ENCODE measurements around the gene CATSPERE.

The CATSPERE gene

DNA sequence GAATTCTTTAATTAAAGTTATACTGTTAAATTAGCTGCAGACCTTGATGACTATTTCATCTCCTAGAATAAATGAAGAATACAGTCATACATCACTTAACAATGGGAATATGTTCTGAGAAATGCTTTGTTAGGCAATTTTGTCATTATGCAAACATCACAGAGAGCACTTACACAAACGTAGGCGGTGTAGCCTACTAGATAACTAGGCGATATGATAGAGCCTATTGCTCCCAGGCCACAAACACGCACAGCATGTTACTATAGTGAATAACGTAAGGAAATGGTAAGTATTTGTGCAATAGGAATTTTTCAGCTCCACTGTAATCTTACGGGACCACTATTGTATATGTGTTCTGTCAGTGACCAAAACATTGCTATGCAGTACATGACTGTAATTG is 154.2 kb downstream of the CATSPERE start:
- H3K4me3 ChIP-seq (replicated peaks; ENCODE audit: low read depth, low read length), result no peak overlapping the region
- TF ChIP-seq, protein P1, sequence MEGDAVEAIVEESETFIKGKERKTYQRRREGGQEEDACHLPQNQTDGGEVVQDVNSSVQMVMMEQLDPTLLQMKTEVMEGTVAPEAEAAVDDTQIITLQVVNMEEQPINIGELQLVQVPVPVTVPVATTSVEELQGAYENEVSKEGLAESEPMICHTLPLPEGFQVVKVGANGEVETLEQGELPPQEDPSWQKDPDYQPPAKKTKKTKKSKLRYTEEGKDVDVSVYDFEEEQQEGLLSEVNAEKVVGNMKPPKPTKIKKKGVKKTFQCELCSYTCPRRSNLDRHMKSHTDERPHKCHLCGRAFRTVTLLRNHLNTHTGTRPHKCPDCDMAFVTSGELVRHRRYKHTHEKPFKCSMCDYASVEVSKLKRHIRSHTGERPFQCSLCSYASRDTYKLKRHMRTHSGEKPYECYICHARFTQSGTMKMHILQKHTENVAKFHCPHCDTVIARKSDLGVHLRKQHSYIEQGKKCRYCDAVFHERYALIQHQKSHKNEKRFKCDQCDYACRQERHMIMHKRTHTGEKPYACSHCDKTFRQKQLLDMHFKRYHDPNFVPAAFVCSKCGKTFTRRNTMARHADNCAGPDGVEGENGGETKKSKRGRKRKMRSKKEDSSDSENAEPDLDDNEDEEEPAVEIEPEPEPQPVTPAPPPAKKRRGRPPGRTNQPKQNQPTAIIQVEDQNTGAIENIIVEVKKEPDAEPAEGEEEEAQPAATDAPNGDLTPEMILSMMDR (IDR thresholded peaks at IDR 0.05; ENCODE audit: low read depth, low read length, missing control alignments), result no peak
- DNase-seq (ENCODE audit: extremely low read depth, low read depth), result no peak

DNA sequence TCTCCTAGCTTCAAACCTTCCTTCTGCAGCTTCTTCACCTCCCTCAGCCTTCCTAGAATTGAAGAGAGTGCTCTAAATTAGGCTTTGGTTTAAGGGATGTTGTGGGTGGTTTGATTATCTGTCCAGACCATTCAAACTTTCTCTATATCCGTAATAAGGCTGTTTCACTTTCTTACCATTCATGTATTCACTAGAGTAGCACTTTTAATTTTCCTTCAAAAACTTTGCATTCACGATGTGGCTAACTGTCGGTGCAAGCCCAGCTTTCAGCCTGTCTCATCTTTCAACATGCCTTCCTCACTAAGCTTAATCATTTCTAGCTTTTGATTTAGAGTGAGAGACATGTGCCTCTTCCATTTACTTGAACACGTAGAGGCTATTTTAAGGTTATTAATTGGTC is 165.6 kb downstream of the CATSPERE start:
- DNase-seq (ENCODE audit: extremely low read depth, low read depth), result no peak
- H3K4me3 ChIP-seq (replicated peaks; ENCODE audit: low read depth, low read length), result no peak overlapping the region
- TF ChIP-seq, protein P1 (IDR thresholded peaks at IDR 0.05; ENCODE audit: low read depth, low read length, missing control alignments), result no peak

DNA sequence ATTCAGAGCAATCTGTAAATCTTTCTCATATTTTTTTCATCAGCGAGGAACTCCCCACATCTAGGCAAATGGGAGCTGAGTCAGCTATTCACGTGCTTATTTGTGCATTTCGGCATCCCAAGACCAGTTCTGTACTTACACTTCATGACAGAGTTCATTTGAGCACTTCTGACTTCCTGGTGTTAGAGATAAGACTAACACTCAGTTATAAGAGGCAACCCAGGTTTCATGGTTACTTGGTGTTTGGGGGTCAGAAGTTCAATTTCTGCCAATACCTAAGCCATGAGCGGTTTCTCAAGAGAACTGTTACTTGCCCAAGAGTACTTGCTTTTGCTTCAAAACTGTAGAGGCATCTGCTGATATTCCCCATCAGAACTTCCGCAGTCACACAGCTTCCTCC is 167.7 kb downstream of the CATSPERE start:
- no peak overlapping the region for H3K4me3 ChIP-seq (replicated peaks; ENCODE audit: low read depth, low read length)
- no peak for DNase-seq (ENCODE audit: extremely low read depth, low read depth)
- TF ChIP-seq, protein P1 (IDR thresholded peaks at IDR 0.05; ENCODE audit: low read depth, low read length, missing control alignments), result no peak

DNA sequence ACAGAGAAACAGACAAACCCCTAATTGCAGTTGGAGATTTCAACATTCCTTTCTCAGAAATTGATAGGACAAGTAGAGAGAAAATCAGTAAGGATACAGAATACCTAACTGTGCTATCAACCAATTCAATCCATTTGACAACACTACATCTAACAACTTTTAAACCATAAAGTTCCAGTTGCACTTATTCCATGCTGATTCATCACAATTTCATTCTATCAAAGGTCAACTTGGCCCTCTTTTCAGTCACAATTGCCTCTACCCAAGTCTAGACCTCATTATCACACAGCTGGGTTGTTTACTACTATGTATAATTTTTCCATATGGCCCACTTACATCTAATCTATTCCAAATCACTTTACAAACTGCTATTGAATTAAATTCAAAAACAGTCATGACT is 172.1 kb downstream of the CATSPERE start:
- H3K4me3 ChIP-seq (replicated peaks; ENCODE audit: low read depth, low read length), result no peak overlapping the region
- TF ChIP-seq, protein P1 (IDR thresholded peaks at IDR 0.05; ENCODE audit: low read depth, low read length, missing control alignments), result no peak
- DNase-seq (ENCODE audit: extremely low read depth, low read depth), result no peak

DNA sequence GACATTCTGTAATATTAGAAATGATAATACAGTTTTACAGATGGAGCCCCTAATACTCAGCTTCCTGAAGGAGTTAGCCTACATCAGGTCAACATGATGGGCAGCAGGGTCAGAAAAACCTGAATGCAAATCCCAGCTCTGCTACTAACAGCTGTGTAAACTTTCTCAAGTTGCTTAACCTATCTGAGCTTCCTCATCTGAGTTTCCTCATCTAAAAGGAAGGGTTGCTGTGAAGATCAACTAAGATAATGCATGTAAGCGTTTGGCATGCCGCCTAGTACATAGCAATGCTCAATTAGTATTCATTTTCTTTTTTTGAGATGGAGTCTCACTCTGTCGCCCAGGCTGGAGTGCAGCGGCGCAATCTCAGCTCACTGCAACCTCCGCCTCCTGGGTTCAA is 173.5 kb downstream of the CATSPERE start:
- DNase-seq (ENCODE audit: extremely low read depth, low read depth), result no peak
- H3K4me3 ChIP-seq (replicated peaks; ENCODE audit: low read depth, low read length), result no peak overlapping the region
- TF ChIP-seq, protein P1 (IDR thresholded peaks at IDR 0.05; ENCODE audit: low read depth, low read length, missing control alignments), result no peak

DNA sequence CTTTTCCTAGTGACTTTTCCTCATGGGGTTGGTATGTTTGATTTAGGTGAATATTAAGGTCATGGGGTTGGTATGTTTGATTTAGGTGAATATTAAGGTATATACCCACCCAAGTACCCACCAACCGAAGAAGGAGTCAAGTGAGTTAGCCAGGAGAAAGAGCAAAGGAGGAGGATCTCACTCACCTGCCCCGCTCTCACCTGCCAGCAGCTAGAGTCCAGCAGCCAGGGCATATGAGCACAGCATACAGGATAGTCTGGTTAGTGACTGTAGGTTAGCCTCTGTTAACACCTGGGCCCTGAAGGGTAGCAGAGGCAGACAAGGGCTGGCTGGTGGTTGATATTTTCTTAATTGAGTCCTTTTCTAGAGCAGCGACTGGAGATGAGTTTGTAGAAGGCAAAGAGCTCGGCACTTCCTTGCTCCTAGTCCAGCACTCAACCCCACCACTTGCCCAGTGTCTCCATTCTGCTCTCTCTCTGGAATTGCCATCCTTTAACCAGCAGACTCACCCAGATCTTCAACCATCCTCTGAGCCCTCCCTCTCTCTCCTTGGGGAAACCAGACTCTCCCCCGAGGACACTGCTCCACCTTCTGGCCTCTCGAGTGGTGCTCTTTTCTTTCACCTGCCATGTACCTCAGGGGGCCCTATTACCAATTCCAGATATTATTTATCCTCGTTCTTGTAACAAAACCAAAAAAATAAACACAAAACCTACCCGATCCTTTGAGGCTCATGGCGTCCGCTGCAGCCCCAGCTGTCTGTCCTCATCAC is 175.6 kb downstream of the CATSPERE start:
- DNase-seq (ENCODE audit: extremely low read depth, low read depth), result no peak
- H3K4me3 ChIP-seq (replicated peaks; ENCODE audit: low read depth, low read length), result no peak overlapping the region
- TF ChIP-seq, protein P1 (IDR thresholded peaks at IDR 0.05; ENCODE audit: low read depth, low read length, missing control alignments), result no peak

DNA sequence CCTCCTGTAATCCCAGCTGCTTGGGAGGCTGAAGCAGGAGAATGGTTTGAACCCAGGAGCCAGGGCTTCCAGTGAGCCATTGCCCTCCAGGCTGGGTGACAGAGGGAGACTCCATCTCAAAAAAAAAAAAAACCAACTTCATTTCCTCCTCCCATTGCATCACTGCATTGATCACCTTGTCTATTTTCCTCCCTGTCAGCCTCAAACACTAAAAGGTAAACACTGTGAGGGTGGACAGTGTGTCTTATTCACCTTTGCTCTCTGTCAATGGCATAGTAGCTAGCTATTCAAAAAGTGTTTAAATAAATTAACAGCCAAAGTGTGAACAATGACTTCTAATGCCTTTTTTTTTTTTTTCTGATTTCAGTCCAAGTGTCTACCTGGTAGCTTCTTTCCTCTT is 178.5 kb downstream of the CATSPERE start:
- no peak overlapping the region for H3K4me3 ChIP-seq (replicated peaks; ENCODE audit: low read depth, low read length)
- TF ChIP-seq, protein P1 (IDR thresholded peaks at IDR 0.05; ENCODE audit: low read depth, low read length, missing control alignments), result no peak
- no peak for DNase-seq (ENCODE audit: extremely low read depth, low read depth)
